ENCODE data around the gene KLHL3. TPM values are rescaled to one million over a fixed set of nuclear protein-coding genes. Genes with fewer than 3 reads are reported as not detected.

The KLHL3 gene
- total RNA-seq, 4 donors from 2014 or later = 0.46 to 4.6 (median 1.7) TPM

- DNase-seq (no peak), ATAC-seq (no peak)
- H3K27me3 ChIP-seq = no peaks in the 10 kb centered on the region
- H3K36me3 ChIP-seq = no peaks in the 10 kb centered on the region
- in situ Hi-C loops (cut with MboI; ENCODE audit: low sequenced_read_pairs in 4 of 4) (loop anchor here in 2 of 4 donors (25.0 kb wide), 1 partner anchor 277 kb away; the partner anchor contains the start of gene FAM13B (in 2 of the 2)), intact Hi-C loops (cut with DNase I; ENCODE audit: low total_unique reads) (no loop called here)
- H3K27ac ChIP-seq = no peak overlapping the region
- H3K4me3 ChIP-seq = no peak overlapping the region
- TF ChIP-seq POLR2A (IDR thresholded peaks at IDR 0.05) = no peak
- TF ChIP-seq, protein P1, sequence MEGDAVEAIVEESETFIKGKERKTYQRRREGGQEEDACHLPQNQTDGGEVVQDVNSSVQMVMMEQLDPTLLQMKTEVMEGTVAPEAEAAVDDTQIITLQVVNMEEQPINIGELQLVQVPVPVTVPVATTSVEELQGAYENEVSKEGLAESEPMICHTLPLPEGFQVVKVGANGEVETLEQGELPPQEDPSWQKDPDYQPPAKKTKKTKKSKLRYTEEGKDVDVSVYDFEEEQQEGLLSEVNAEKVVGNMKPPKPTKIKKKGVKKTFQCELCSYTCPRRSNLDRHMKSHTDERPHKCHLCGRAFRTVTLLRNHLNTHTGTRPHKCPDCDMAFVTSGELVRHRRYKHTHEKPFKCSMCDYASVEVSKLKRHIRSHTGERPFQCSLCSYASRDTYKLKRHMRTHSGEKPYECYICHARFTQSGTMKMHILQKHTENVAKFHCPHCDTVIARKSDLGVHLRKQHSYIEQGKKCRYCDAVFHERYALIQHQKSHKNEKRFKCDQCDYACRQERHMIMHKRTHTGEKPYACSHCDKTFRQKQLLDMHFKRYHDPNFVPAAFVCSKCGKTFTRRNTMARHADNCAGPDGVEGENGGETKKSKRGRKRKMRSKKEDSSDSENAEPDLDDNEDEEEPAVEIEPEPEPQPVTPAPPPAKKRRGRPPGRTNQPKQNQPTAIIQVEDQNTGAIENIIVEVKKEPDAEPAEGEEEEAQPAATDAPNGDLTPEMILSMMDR (IDR thresholded peaks at IDR 0.05 in 4 of 5, conservative IDR thresholded peaks at IDR 0.05 in 1 of 5) = no peak
- H3K4me1 ChIP-seq = peaks cover 0 to 10% of the 10 kb centered on the region in 2 donors
- H3K9me3 ChIP-seq = no peaks in the 10 kb centered on the region
Measured at GRCh38 chr5:137760294-137760693, 24.4 kb upstream of the KLHL3 start.

- H3K27me3 ChIP-seq = no peaks in the 10 kb centered on the region
- H3K4me1 ChIP-seq = peaks cover 0 to 13% of the 10 kb centered on the region in 2 donors
- H3K36me3 ChIP-seq = no peaks in the 10 kb centered on the region
- intact Hi-C loops (cut with DNase I; ENCODE audit: low total_unique reads) (no loop called here), in situ Hi-C loops (cut with MboI; ENCODE audit: low sequenced_read_pairs in 4 of 4) (loop anchor here in 2 of 4 donors (25.0 kb wide), 1 partner anchor 278 kb away; the partner anchor contains the start of gene FAM13B (in 2 of the 2))
- TF ChIP-seq POLR2A (IDR thresholded peaks at IDR 0.05) = no peak
- TF ChIP-seq, protein P1 (IDR thresholded peaks at IDR 0.05 in 4 of 5, conservative IDR thresholded peaks at IDR 0.05 in 1 of 5) = no peak
- no peak for ATAC-seq
- no peaks in the 10 kb centered on the region for H3K9me3 ChIP-seq
- no peak overlapping the region for H3K27ac ChIP-seq
- H3K4me3 ChIP-seq = no peak overlapping the region
- DNase-seq = no peak
Measured at GRCh38 chr5:137758715-137759306, 22.9 kb upstream of the KLHL3 start.

DNA sequence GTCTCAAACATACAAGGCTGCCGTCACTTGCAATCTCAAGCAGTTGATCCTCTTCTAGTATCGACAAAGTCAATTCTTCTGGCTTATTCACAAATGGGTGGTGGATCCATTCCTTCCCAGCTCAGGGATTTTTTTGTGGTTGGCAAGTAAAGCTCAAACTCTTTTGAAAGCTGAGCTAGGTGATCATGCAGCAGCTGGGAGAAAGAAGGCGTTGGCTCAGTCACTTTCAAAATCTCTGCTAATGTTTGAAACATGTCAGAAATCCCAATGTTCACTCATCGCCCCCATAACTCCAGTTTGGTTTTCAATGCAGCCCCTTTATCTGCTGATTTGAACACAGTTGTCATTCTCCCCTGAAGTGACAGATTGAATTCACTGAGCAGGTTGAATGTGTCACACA is 22.2 kb upstream of the KLHL3 start:
- TF ChIP-seq, protein P1 (IDR thresholded peaks at IDR 0.05 in 4 of 5, conservative IDR thresholded peaks at IDR 0.05 in 1 of 5) = no peak
- ATAC-seq = no peak
- no peaks in the 10 kb centered on the region for H3K36me3 ChIP-seq
- H3K4me3 ChIP-seq = no peak overlapping the region
- in situ Hi-C loops (cut with MboI; ENCODE audit: low sequenced_read_pairs in 4 of 4) (loop anchor here in 2 of 4 donors (25.0 kb wide), 1 partner anchor 279 kb away; the partner anchor contains the start of gene FAM13B (in 2 of the 2)), intact Hi-C loops (cut with DNase I; ENCODE audit: low total_unique reads) (no loop called here)
- H3K4me1 ChIP-seq = peaks cover 0 to 13% of the 10 kb centered on the region in 2 donors
- H3K27me3 ChIP-seq = no peaks in the 10 kb centered on the region
- H3K9me3 ChIP-seq = no peaks in the 10 kb centered on the region
- no peak overlapping the region for H3K27ac ChIP-seq
- DNase-seq = no peak

GRCh38 chr5:137757634-137758033 is 21.7 kb upstream of the KLHL3 start:
- H3K36me3 ChIP-seq = no peaks in the 10 kb centered on the region
- H3K27me3 ChIP-seq = no peaks in the 10 kb centered on the region
- TF ChIP-seq POLR2A (IDR thresholded peaks at IDR 0.05) = no peak
- TF ChIP-seq, protein P1 (IDR thresholded peaks at IDR 0.05 in 4 of 5, conservative IDR thresholded peaks at IDR 0.05 in 1 of 5) = no peak
- no peaks in the 10 kb centered on the region for H3K9me3 ChIP-seq
- peaks cover 0 to 13% of the 10 kb centered on the region in 2 donors for H3K4me1 ChIP-seq
- ATAC-seq (no peak), DNase-seq (no peak)
- in situ Hi-C loops (cut with MboI; ENCODE audit: low sequenced_read_pairs in 4 of 4) = loop anchor here in 2 of 4 donors (25.0 kb wide), 1 partner anchor 280 kb away; the partner anchor contains the start of gene FAM13B (in 2 of the 2)
- H3K4me3 ChIP-seq = no peak overlapping the region
- H3K27ac ChIP-seq = no peak overlapping the region
- intact Hi-C loops (cut with DNase I; ENCODE audit: low total_unique reads) = no loop called here
